HepG2 (cell line): Measurements from ENCODE around the gene YWHAE. TPM values are rescaled to one million over a fixed set of nuclear protein-coding genes. Genes with fewer than 3 reads are reported as not detected.

Experiments
- CHD2 ChIP-seq: IDR thresholded peaks from 2 replicates; pipeline ENCODE4 v1.6.1; 2011; ENCODE audit warnings: low read depth, low read length, improper control_type of control experiment
- ETV5 ChIP-seq: IDR thresholded peaks from 2 replicates; pipeline ENCODE4 v1.6.1; 2018; ENCODE audit warnings: missing biosample characterization, missing genetic modification reagents, inconsistent platforms, borderline replicate concordance
- HMGA1 ChIP-seq: sonication (generic); formaldehyde crosslinking; conservative IDR thresholded peaks from 2 replicates; pipeline ENCODE4 v1.4.0; 2020; ENCODE audit warnings: missing genetic modification reagents
- JUND ChIP-seq: sonication (generic); formaldehyde crosslinking; IDR thresholded peaks from 2 replicates; pipeline ENCODE4 v1.8.0; 2022; ENCODE audit warnings: mild to moderate bottlenecking, missing genetic modification reagents
- NBN ChIP-seq: fragments of 450-650 bp; conservative IDR thresholded peaks from 2 replicates; pipeline ENCODE4 v1.6.1; 2017
- NPAS2 ChIP-seq: sonication (generic); formaldehyde crosslinking; IDR thresholded peaks from 2 replicates; pipeline ENCODE4 v1.8.0; 2022; ENCODE audit warnings: mild to moderate bottlenecking, missing genetic modification reagents, borderline replicate concordance
- RAD21 ChIP-seq: fragments of 450-650 bp; formaldehyde crosslinking; IDR thresholded peaks from 2 replicates; pipeline ENCODE4 v1.5.0; 2020; ENCODE audit warnings: mild to moderate bottlenecking
- REL ChIP-seq: sonication (generic); formaldehyde crosslinking; conservative IDR thresholded peaks from 2 replicates; pipeline ENCODE4 v1.8.0; 2022; ENCODE audit warnings: mild to moderate bottlenecking, missing genetic modification reagents, moderate library complexity
- SATB2 ChIP-seq: sonication (generic); formaldehyde crosslinking; IDR thresholded peaks from 2 replicates; pipeline ENCODE4 v1.5.0; 2020; ENCODE audit warnings: missing genetic modification reagents
- ZBTB21 ChIP-seq: sonication (generic); formaldehyde crosslinking; IDR thresholded peaks from 2 replicates; pipeline ENCODE4 v1.4.0; 2020; ENCODE audit warnings: missing genetic modification reagents
- ZMYM3 ChIP-seq: sonication (generic); formaldehyde crosslinking; IDR thresholded peaks from 2 replicates; pipeline ENCODE4 v1.5.1; 2020; ENCODE audit warnings: mild to moderate bottlenecking, missing genetic modification reagents
- ZNF253 ChIP-seq: sonication (generic); formaldehyde crosslinking; IDR thresholded peaks from 2 replicates; pipeline ENCODE4 v1.8.0; 2022; ENCODE audit warnings: mild to moderate bottlenecking, missing genetic modification reagents, borderline replicate concordance
- ZNF282 ChIP-seq: fragments of 450-650 bp; IDR thresholded peaks from 2 replicates; pipeline ENCODE4 v1.6.1; 2018; ENCODE audit not compliant: partially characterized antibody
- ZNF737 ChIP-seq: sonication (generic); formaldehyde crosslinking; IDR thresholded peaks from 2 replicates; pipeline ENCODE4 v1.5.0; 2020; ENCODE audit warnings: missing genetic modification reagents, mild to moderate bottlenecking, borderline replicate concordance
- ZSCAN20 ChIP-seq: sonication (generic); formaldehyde crosslinking; IDR thresholded peaks from 2 replicates; pipeline ENCODE4 v1.4.0; 2020; ENCODE audit warnings: missing genetic modification reagents, mild to moderate bottlenecking, borderline replicate concordance
- polyA plus RNA-seq, 8 experiments: library from polyadenylated mRNA; depleted of rRNA in 3 of 8; stranded (reverse) in 7 of 8; unstranded in 1 of 8; fragments of >200 nt; fragmentation: Illumina TruSeq in 4 of 8; extraction: Trizol in 4 of 8; gene quantifications; 2 replicates each; pipeline versions ENCODE4 v1.2.1 to v1.2.3, GENCODE V29; 2011 to 2016; ENCODE audit warnings: low read depth in 4 of 8, missing spikeins in 1 of 8, mixed read lengths in 1 of 8; ENCODE audit not compliant: insufficient read depth in 1 of 8
- total RNA-seq, 5 experiments: library from RNA; depleted of rRNA; stranded (reverse); fragments of >200 nt; fragmentation: Illumina TruSeq; extraction: Trizol; gene quantifications; 2 replicates each; pipeline ENCODE4 v1.2.3, GENCODE V29; 2016; ENCODE audit warnings: low read depth in 1 of 5
- TF ChIP-seq, protein P1 (sequence below): sonication (generic); formaldehyde crosslinking; IDR thresholded peaks from 2 replicates; pipeline ENCODE4 v1.5.0; 2020; ENCODE audit warnings: mild to moderate bottlenecking, missing genetic modification reagents
- TF ChIP-seq, protein P2 (sequence below): conservative IDR thresholded peaks from 2 replicates; pipeline ENCODE4 v1.6.1; 2018; ENCODE audit warnings: missing genetic modification reagents
- TF ChIP-seq, protein P3 (sequence below): sonication (generic); formaldehyde crosslinking; IDR thresholded peaks from 2 replicates; pipeline ENCODE4 v1.4.0; 2020; ENCODE audit warnings: missing genetic modification reagents

Gene YWHAE
- total and polyA plus RNA-seq, 2 of the 13 experiments (the other 11 are each of a cell fraction or from before 2014, with no cell fraction given), result 256 to 335 TPM

DNA sequence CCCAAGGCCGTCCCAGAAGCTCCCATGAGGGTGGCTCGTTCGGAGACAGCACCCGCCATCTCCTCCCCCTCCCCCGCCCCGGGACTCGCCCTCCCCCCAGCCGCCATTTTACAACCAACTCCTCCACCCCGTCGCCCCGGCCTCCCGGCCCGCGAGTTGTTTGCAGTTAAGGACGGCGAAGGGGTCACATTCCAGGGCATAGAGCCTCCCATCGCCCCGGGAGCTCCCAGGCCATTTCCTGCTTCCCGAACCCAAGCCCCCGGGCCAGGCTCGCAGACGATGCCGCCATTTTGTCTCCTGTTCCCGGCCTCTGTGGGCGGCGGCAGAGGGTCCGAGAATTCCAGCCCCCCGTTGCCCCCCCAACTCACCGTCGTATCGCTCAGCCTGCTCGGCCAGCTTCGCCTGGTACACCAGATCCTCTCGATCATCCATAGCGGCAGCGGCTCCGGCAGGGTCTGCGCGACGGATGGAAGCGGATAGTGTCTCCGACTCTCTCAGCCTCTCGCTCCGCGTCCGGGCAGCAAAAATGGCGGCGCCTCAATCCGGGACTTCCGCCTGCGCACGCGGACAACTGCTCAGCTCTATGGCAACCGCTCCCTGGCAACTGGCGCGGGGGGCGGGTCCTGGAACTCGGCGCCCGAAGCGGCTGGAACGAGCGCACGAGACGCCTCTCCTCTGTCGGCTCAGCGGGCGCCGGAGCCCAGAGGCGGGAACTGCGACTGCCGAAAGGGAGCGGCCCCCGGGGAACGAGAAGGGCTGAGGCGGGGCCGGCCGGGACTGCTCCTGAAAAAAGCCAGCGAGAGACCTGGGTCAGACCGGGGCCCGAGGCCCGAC lies at the start of gene YWHAE (continued):
- TF ChIP-seq, protein P1, sequence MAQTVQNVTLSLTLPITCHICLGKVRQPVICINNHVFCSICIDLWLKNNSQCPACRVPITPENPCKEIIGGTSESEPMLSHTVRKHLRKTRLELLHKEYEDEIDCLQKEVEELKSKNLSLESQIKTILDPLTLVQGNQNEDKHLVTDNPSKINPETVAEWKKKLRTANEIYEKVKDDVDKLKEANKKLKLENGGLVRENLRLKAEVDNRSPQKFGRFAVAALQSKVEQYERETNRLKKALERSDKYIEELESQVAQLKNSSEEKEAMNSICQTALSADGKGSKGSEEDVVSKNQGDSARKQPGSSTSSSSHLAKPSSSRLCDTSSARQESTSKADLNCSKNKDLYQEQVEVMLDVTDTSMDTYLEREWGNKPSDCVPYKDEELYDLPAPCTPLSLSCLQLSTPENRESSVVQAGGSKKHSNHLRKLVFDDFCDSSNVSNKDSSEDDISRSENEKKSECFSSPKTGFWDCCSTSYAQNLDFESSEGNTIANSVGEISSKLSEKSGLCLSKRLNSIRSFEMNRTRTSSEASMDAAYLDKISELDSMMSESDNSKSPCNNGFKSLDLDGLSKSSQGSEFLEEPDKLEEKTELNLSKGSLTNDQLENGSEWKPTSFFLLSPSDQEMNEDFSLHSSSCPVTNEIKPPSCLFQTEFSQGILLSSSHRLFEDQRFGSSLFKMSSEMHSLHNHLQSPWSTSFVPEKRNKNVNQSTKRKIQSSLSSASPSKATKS (CRISPR knock-in tag), result no peak
- no peak for TF ChIP-seq ZNF737 (CRISPR knock-in tag)
- TF ChIP-seq NBN, result no peak
- TF ChIP-seq ZNF253 (CRISPR knock-in tag), result no peak
- no peak for TF ChIP-seq ZBTB21 (CRISPR knock-in tag)
- peak; percentile 54 for TF ChIP-seq RAD21 (CRISPR knock-in tag)
- no peak for TF ChIP-seq JUND (CRISPR knock-in tag)
- TF ChIP-seq ETV5 (CRISPR knock-in tag), result peak; percentile 67; the same call in 1 of the 2 replicates
- TF ChIP-seq, protein P2, sequence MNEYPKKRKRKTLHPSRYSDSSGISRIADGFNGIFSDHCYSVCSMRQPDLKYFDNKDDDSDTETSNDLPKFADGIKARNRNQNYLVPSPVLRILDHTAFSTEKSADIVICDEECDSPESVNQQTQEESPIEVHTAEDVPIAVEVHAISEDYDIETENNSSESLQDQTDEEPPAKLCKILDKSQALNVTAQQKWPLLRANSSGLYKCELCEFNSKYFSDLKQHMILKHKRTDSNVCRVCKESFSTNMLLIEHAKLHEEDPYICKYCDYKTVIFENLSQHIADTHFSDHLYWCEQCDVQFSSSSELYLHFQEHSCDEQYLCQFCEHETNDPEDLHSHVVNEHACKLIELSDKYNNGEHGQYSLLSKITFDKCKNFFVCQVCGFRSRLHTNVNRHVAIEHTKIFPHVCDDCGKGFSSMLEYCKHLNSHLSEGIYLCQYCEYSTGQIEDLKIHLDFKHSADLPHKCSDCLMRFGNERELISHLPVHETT (CRISPR knock-in tag), result no peak; the same call in 1 of the 2 replicates
- no peak for TF ChIP-seq HMGA1 (CRISPR knock-in tag)
- no peak for TF ChIP-seq CHD2
- no peak for TF ChIP-seq REL
- TF ChIP-seq ZNF282, result no peak
- TF ChIP-seq SATB2, result no peak
- peak; percentile 54 for TF ChIP-seq ZMYM3 (CRISPR knock-in tag)
- no peak for TF ChIP-seq NPAS2
- TF ChIP-seq ZSCAN20 (CRISPR knock-in tag), result no peak
- TF ChIP-seq, protein P3, sequence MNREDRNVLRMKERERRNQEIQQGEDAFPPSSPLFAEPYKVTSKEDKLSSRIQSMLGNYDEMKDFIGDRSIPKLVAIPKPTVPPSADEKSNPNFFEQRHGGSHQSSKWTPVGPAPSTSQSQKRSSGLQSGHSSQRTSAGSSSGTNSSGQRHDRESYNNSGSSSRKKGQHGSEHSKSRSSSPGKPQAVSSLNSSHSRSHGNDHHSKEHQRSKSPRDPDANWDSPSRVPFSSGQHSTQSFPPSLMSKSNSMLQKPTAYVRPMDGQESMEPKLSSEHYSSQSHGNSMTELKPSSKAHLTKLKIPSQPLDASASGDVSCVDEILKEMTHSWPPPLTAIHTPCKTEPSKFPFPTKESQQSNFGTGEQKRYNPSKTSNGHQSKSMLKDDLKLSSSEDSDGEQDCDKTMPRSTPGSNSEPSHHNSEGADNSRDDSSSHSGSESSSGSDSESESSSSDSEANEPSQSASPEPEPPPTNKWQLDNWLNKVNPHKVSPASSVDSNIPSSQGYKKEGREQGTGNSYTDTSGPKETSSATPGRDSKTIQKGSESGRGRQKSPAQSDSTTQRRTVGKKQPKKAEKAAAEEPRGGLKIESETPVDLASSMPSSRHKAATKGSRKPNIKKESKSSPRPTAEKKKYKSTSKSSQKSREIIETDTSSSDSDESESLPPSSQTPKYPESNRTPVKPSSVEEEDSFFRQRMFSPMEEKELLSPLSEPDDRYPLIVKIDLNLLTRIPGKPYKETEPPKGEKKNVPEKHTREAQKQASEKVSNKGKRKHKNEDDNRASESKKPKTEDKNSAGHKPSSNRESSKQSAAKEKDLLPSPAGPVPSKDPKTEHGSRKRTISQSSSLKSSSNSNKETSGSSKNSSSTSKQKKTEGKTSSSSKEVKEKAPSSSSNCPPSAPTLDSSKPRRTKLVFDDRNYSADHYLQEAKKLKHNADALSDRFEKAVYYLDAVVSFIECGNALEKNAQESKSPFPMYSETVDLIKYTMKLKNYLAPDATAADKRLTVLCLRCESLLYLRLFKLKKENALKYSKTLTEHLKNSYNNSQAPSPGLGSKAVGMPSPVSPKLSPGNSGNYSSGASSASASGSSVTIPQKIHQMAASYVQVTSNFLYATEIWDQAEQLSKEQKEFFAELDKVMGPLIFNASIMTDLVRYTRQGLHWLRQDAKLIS (CRISPR knock-in tag), result no peak
